Activated CD8-positive, alpha-beta T cell treated with anti-CD3 and anti-CD28 coated beads, Interleukin-2, amount 10 ng/mL, durations not matched to agents 7 days and 5 days (primary cell): ENCODE measurements around the gene CLCNKB. TPM values are rescaled to one million over a fixed set of nuclear protein-coding genes. Genes with fewer than 3 reads are reported as not detected.

Experiments
- ATAC-seq: fragments of 150-1000 bp; cut with Tn5 transposase; one replicate; pipeline ENCODE4 v1.10.0; 2021; ENCODE audit warnings: moderate library complexity
- CTCF ChIA-PET: fragments of 350-600 bp; sonication (Branson Sonifier 250); formaldehyde crosslinking; loops from one replicate; lab custom pipeline; 2021; ENCODE audit warnings: antibody characterized with exemption; lab: Charles Lee
- POLR2A ChIA-PET: fragments of 350-600 bp; sonication (Branson Sonifier 250); formaldehyde crosslinking; loops from one replicate; lab custom pipeline; 2021; ENCODE audit warnings: antibody characterized with exemption; lab: Charles Lee
- DNase-seq: peaks from one replicate; pipeline ENCODE4 v3.0.0-alpha.2; 2020
- H3K27ac Mint-ChIP-seq: one replicate; pipeline ENCODE4 v1.8.0; 2021; ENCODE audit warnings: mild to moderate bottlenecking, mixed read lengths
- H3K27me3 Mint-ChIP-seq: one replicate; pipeline ENCODE4 v1.8.0; 2021; ENCODE audit warnings: low read depth, mixed read lengths
- H3K36me3 Mint-ChIP-seq: one replicate; pipeline ENCODE4 v1.8.0; 2021; ENCODE audit warnings: low read depth, mixed read lengths
- H3K4me1 Mint-ChIP-seq: one replicate; pipeline ENCODE4 v1.8.0; 2021; ENCODE audit warnings: low read depth, mixed read lengths
- H3K4me3 Mint-ChIP-seq: one replicate; pipeline ENCODE4 v1.8.0; 2021; ENCODE audit warnings: mild to moderate bottlenecking, mixed read lengths
- H3K9me3 Mint-ChIP-seq: one replicate; pipeline ENCODE4 v1.8.0; 2022; ENCODE audit warnings: mixed read lengths; ENCODE audit not compliant: insufficient read depth
- total RNA-seq, 2 experiments: library from RNA; stranded (reverse); gene quantifications; one replicate each; pipeline ENCODE4 v1.2.3, GENCODE V29; 2021

CLCNKB gene
- total RNA-seq, 2 experiments from 2014 or later = not detected

GRCh38 chr1:16073490-16074119, 30.0 kb downstream of the CLCNKB start, which contains the start of gene FAM131C:
FAM131C (minus strand) TSS chr1:16073651; CDS start chr1:16073442, 209 bp downstream.
- POLR2A ChIA-PET = interaction anchor here (0.6 kb wide), 1 partner anchor 17 kb away, joined by 3 read pairs; no protein-coding TSS in a partner anchor
- CTCF ChIA-PET = interaction anchor here (0.8 to 2.0 kb wide), 11 partner anchors 9 to 296 kb away, joined by 3 to 10 read pairs (median 4); partner anchors contain the start of gene CPLANE2
- Mint-ChIP-seq H3K4me3 (peak within 1 kb of the TSS; percentile 73), H3K27me3 (peaks cover 18% of the 10 kb centered on the region), H3K36me3 (no peaks in the 10 kb centered on the region), H3K9me3 (no peaks in the 10 kb centered on the region), H3K27ac (peak within 1 kb of the TSS; percentile 48), H3K4me1 (peaks cover 43% of the 10 kb centered on the region)
- ATAC-seq (peak; percentile 82), DNase-seq (peak; percentile 39)

- CTCF ChIA-PET = interaction anchor here (0.8 to 2.0 kb wide), 7 partner anchors 8 to 180 kb away, joined by 4 to 10 read pairs (median 4); partner anchors contain the start of gene CPLANE2
- H3K27ac Mint-ChIP-seq = no peak overlapping the region
- DNase-seq (no peak), ATAC-seq (no peak)
- H3K36me3 Mint-ChIP-seq = no peaks in the 10 kb centered on the region
- H3K4me1 Mint-ChIP-seq = peaks cover 43% of the 10 kb centered on the region
- H3K4me3 Mint-ChIP-seq = no peak overlapping the region
- H3K27me3 Mint-ChIP-seq = peaks cover 18% of the 10 kb centered on the region
- POLR2A ChIA-PET = no interaction called here
- H3K9me3 Mint-ChIP-seq = no peaks in the 10 kb centered on the region
Observed at GRCh38 chr1:16074217-16074616, 30.6 kb downstream of the CLCNKB start.

GRCh38 chr1:16075337-16076030, 31.9 kb downstream of the CLCNKB start:
- DNase-seq (no peak), ATAC-seq (no peak)
- Mint-ChIP-seq H3K36me3 (no peaks in the 10 kb centered on the region), H3K9me3 (no peaks in the 10 kb centered on the region), H3K4me3 (no peak overlapping the region), H3K27me3 (peaks cover 18% of the 10 kb centered on the region), H3K27ac (no peak overlapping the region), H3K4me1 (peaks cover 35% of the 10 kb centered on the region)
- ChIA-PET CTCF (interaction anchor here (9.8 kb wide), 1 partner anchor 112 kb away, joined by 244 read pairs; no protein-coding TSS in a partner anchor), POLR2A (no interaction called here)

GRCh38 chr1:16076031-16076864, 32.7 kb downstream of the CLCNKB start:
- peaks cover 18% of the 10 kb centered on the region for H3K27me3 Mint-ChIP-seq
- no peak overlapping the region for H3K4me3 Mint-ChIP-seq

GRCh38 chr1:16076865-16077238, 33.3 kb downstream of the CLCNKB start:
- no peak for DNase-seq
- no peak for ATAC-seq
- Mint-ChIP-seq H3K27me3 (peaks cover 17% of the 10 kb centered on the region), H3K4me1 (peaks cover 22% of the 10 kb centered on the region), H3K9me3 (no peaks in the 10 kb centered on the region), H3K36me3 (no peaks in the 10 kb centered on the region), H3K27ac (no peak overlapping the region), H3K4me3 (no peak overlapping the region)
- POLR2A ChIA-PET = no interaction called here
- CTCF ChIA-PET = interaction anchor here (0.6 to 9.8 kb wide), 4 partner anchors 12 to 167 kb away, joined by 3 to 244 read pairs (median 8); no protein-coding TSS in a partner anchor

More at GRCh38 chr1:16076031-16076864, 32.7 kb downstream of the CLCNKB start:
- no peak for ATAC-seq
- no peaks in the 10 kb centered on the region for H3K9me3 Mint-ChIP-seq
- DNase-seq = no peak
- CTCF ChIA-PET = interaction anchor here (9.8 kb wide), 1 partner anchor 111 kb away, joined by 244 read pairs; no protein-coding TSS in a partner anchor
- no peaks in the 10 kb centered on the region for H3K36me3 Mint-ChIP-seq
- H3K27ac Mint-ChIP-seq = no peak overlapping the region
- POLR2A ChIA-PET = no interaction called here
- H3K4me1 Mint-ChIP-seq = peaks cover 27% of the 10 kb centered on the region

GRCh38 chr1:16077406-16078245, 34.0 kb downstream of the CLCNKB start:
- no peak for ATAC-seq
- Mint-ChIP-seq H3K27me3 (peaks cover 13% of the 10 kb centered on the region), H3K27ac (peak overlapping the region; percentile 36), H3K9me3 (no peaks in the 10 kb centered on the region), H3K4me3 (no peak overlapping the region), H3K36me3 (no peaks in the 10 kb centered on the region), H3K4me1 (peaks cover 19% of the 10 kb centered on the region)
- POLR2A ChIA-PET = no interaction called here
- CTCF ChIA-PET = interaction anchor here (0.6 to 9.8 kb wide), 16 partner anchors 13 to 286 kb away, joined by 3 to 244 read pairs (median 8); partner anchors contain the start of gene CPLANE2
- DNase-seq = no peak

- Mint-ChIP-seq H3K27ac (peak overlapping the region; percentile 83), H3K27me3 (peaks cover 5% of the 10 kb centered on the region), H3K4me3 (peak overlapping the region; percentile 56), H3K36me3 (no peaks in the 10 kb centered on the region), H3K4me1 (peaks cover 14% of the 10 kb centered on the region), H3K9me3 (no peaks in the 10 kb centered on the region)
- ATAC-seq = peak; percentile 89
- peak; percentile 84 for DNase-seq
- CTCF ChIA-PET = interaction anchor here (0.6 to 9.8 kb wide), 53 partner anchors 10 to 772 kb away, joined by 3 to 244 read pairs (median 4); partner anchors contain the start of genes CPLANE2, FBXO42, HSPB7 and ZBTB17
- POLR2A ChIA-PET = interaction anchor here (1.0 kb wide), 1 partner anchor 361 kb away, joined by 3 read pairs; the partner anchor contains the start of gene NECAP2
Observed at GRCh38 chr1:16078925-16079656, 35.5 kb downstream of the CLCNKB start.

- ATAC-seq = no peak
- H3K4me3 Mint-ChIP-seq = no peak overlapping the region
- H3K9me3 Mint-ChIP-seq = no peaks in the 10 kb centered on the region
- H3K27ac Mint-ChIP-seq = no peak overlapping the region
- H3K36me3 Mint-ChIP-seq = no peaks in the 10 kb centered on the region
- H3K27me3 Mint-ChIP-seq = no peaks in the 10 kb centered on the region
- H3K4me1 Mint-ChIP-seq = peaks cover 9% of the 10 kb centered on the region
- DNase-seq = no peak
- CTCF ChIA-PET = interaction anchor here (1.0 to 9.8 kb wide), 7 partner anchors 11 to 283 kb away, joined by 3 to 244 read pairs (median 43); no protein-coding TSS in a partner anchor
- POLR2A ChIA-PET = interaction anchor here (0.6 kb wide), 1 partner anchor 16 kb away, joined by 3 read pairs; no protein-coding TSS in a partner anchor
Observed at GRCh38 chr1:16080422-16081150, 37.0 kb downstream of the CLCNKB start.

GRCh38 chr1:16081636-16082035, 38.1 kb downstream of the CLCNKB start:
- Mint-ChIP-seq H3K4me1 (peaks cover 9% of the 10 kb centered on the region), H3K36me3 (no peaks in the 10 kb centered on the region), H3K4me3 (no peak overlapping the region), H3K27ac (no peak overlapping the region), H3K27me3 (no peaks in the 10 kb centered on the region), H3K9me3 (no peaks in the 10 kb centered on the region)
- ATAC-seq = no peak
- CTCF ChIA-PET = interaction anchor here (0.8 to 9.8 kb wide), 20 partner anchors 8 to 282 kb away, joined by 3 to 244 read pairs (median 4); partner anchors contain the start of gene FAM131C
- POLR2A ChIA-PET = interaction anchor here (0.7 to 1.5 kb wide), 2 partner anchors 105 to 110 kb away, joined by 3 to 4 read pairs; no protein-coding TSS in a partner anchor
- no peak for DNase-seq
